OCI-LY1 (cell line): ENCODE measurements around the gene OOEP.

ENCODE experiments used
- H2AFZ ChIP-seq: fragments of 200-600 bp; sonication (generic), shearing (Covaris generic); 2 replicates; pipeline ENCODE4 v1.6.0; 2014; ENCODE audit warnings: antibody characterized with exemption, mild to moderate bottlenecking, low read length
- H3F3A ChIP-seq: fragments of 200-600 bp; sonication (generic), shearing (Covaris generic); 2 replicates; pipeline ENCODE4 v1.6.0; 2014; ENCODE audit warnings: mild to moderate bottlenecking, antibody characterized with exemption, low read length, moderate library complexity; ENCODE audit not compliant: insufficient read depth
- H3K27ac ChIP-seq: fragments of 200-600 bp; sonication (generic); 2 replicates; pipeline ENCODE4 v1.5.1; 2014; ENCODE audit warnings: low read length, mixed run types, mild to moderate bottlenecking, low read depth; ENCODE audit not compliant: poor library complexity, severe bottlenecking
- H3K27me3 ChIP-seq: fragments of 200-600 bp; sonication (generic); 2 replicates; pipeline ENCODE4 v1.6.0; 2014; ENCODE audit warnings: antibody characterized with exemption, mild to moderate bottlenecking, low read length, moderate library complexity; ENCODE audit not compliant: insufficient read depth
- H3K36me3 ChIP-seq: fragments of 200-600 bp; sonication (generic); 2 replicates; pipeline ENCODE4 v1.6.1; 2014; ENCODE audit warnings: mild to moderate bottlenecking, antibody characterized with exemption, low read length, moderate library complexity, mixed read lengths; ENCODE audit not compliant: insufficient read depth
- H3K4me1 ChIP-seq: fragments of 200-600 bp; sonication (generic); 2 replicates; pipeline ENCODE4 v1.5.1; 2014; ENCODE audit warnings: mild to moderate bottlenecking, low read length, moderate library complexity; ENCODE audit not compliant: insufficient read depth, severe bottlenecking
- H3K4me2 ChIP-seq: fragments of 200-600 bp; sonication (generic), shearing (Covaris generic); 2 replicates; pipeline ENCODE4 v1.6.1; 2014; ENCODE audit warnings: low read length
- H3K4me3 ChIP-seq: fragments of 200-600 bp; sonication (generic); 2 replicates; pipeline ENCODE4 v1.5.1; 2014; ENCODE audit warnings: low read length, low read depth, mild to moderate bottlenecking, mixed read lengths; ENCODE audit not compliant: poor library complexity, severe bottlenecking
- H3K79me2 ChIP-seq: fragments of 200-600 bp; shearing (Covaris generic); 2 replicates; pipeline ENCODE4 v1.6.1; 2016; ENCODE audit warnings: mixed run types, low read length, mixed read lengths; ENCODE audit not compliant: insufficient read depth
- H3K9ac ChIP-seq: fragments of 200-600 bp; sonication (generic), shearing (Covaris generic); 2 replicates; pipeline ENCODE4 v1.6.1; 2014; ENCODE audit warnings: mild to moderate bottlenecking, low read length, mixed read lengths
- H3K9me2 ChIP-seq: fragments of 200-600 bp; sonication (generic), shearing (Covaris generic); 2 replicates; pipeline ENCODE4 v1.6.1; 2014; ENCODE audit warnings: low read depth, mild to moderate bottlenecking, low read length, mixed read lengths
- H3K9me3 ChIP-seq: fragments of 200-600 bp; shearing (Covaris generic); 2 replicates; pipeline ENCODE4 v1.6.1; 2014; ENCODE audit warnings: low read length, mixed read lengths
- H4K20me1 ChIP-seq: fragments of 200-600 bp; sonication (generic), shearing (Covaris generic); 2 replicates; pipeline ENCODE4 v1.6.0; 2016; ENCODE audit warnings: mild to moderate bottlenecking, low read length; ENCODE audit not compliant: insufficient read depth
- EZH2 ChIP-seq: fragments of 200-600 bp; sonication (generic), shearing (Covaris generic); IDR thresholded peaks from 2 replicates; pipeline ENCODE4 v1.8.0; 2017; ENCODE audit warnings: borderline replicate concordance, mixed run types, mild to moderate bottlenecking, antibody characterized with exemption, low read length, moderate library complexity, mixed read lengths
- TF ChIP-seq, protein P1 (sequence below): fragments of 200-600 bp; sonication (generic), shearing (Covaris generic); IDR thresholded peaks from 2 replicates; pipeline ENCODE4 v1.5.1; 2017; ENCODE audit warnings: mild to moderate bottlenecking, antibody characterized with exemption, low read length, moderate library complexity, mixed read lengths

The OOEP gene

DNA sequence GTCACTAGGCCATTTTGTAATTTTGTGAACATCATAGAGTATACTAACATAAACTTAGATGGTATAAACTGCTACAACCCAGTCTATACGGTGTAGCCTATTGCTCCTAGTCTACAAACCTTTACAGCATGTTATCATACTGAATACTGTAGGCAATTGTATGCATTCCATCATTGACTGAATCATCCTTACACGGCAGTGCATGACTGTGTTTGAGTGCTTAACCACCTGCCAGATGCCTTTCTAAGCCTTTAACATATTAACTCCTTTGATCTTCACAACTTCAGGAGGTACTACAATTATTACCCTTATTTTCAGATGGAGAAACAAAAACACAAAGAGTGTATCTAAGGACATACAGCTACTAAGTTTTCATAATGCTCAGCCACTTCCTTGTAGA lies 29.6 kb downstream of the OOEP start:
- Histone ChIP-seq H3K4me3 (no peak overlapping the region), H3F3A (no peaks in the 10 kb centered on the region), H3K79me2 (no peaks in the 10 kb centered on the region), H3K36me3 (no peaks in the 10 kb centered on the region), H3K27ac (no peak overlapping the region), H3K27me3 (no peaks in the 10 kb centered on the region), H3K9me2 (no peaks in the 10 kb centered on the region), H4K20me1 (no peaks in the 10 kb centered on the region), H3K9me3 (no peaks in the 10 kb centered on the region), H3K9ac (no peak overlapping the region), H2AFZ (no peak overlapping the region), H3K4me2 (no peak overlapping the region), H3K4me1 (no peaks in the 10 kb centered on the region)
- TF ChIP-seq EZH2: no peak
- TF ChIP-seq, protein P1, sequence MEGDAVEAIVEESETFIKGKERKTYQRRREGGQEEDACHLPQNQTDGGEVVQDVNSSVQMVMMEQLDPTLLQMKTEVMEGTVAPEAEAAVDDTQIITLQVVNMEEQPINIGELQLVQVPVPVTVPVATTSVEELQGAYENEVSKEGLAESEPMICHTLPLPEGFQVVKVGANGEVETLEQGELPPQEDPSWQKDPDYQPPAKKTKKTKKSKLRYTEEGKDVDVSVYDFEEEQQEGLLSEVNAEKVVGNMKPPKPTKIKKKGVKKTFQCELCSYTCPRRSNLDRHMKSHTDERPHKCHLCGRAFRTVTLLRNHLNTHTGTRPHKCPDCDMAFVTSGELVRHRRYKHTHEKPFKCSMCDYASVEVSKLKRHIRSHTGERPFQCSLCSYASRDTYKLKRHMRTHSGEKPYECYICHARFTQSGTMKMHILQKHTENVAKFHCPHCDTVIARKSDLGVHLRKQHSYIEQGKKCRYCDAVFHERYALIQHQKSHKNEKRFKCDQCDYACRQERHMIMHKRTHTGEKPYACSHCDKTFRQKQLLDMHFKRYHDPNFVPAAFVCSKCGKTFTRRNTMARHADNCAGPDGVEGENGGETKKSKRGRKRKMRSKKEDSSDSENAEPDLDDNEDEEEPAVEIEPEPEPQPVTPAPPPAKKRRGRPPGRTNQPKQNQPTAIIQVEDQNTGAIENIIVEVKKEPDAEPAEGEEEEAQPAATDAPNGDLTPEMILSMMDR: no peak

DNA sequence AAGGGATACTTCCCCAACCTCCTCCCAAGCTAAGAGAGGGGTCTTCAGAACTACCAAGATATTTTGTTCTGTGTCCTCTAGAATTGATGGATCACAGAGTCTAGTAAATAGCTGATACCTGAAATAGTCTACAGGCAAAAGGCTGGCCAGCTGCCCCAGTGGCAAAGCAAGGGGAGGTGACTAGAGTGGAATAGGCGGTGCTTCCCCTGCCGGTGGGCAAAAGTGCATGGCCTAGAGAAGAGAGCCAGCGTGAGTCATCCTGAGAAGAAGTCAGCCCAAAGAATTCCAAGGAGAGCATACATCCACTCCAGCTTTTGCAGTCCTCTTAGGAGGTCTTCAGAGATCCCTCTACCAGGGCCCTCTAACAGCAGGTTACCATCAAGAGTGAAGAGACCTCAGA lies 30.4 kb downstream of the OOEP start:
- no peak overlapping the region for H3K27ac ChIP-seq
- H3F3A ChIP-seq: no peaks in the 10 kb centered on the region
- H3K79me2 ChIP-seq: no peaks in the 10 kb centered on the region
- H3K9ac ChIP-seq: no peak overlapping the region
- no peak overlapping the region for H3K4me3 ChIP-seq
- no peak overlapping the region for H2AFZ ChIP-seq
- no peaks in the 10 kb centered on the region for H3K36me3 ChIP-seq
- no peaks in the 10 kb centered on the region for H3K4me1 ChIP-seq
- no peak overlapping the region for H3K4me2 ChIP-seq
- no peaks in the 10 kb centered on the region for H3K27me3 ChIP-seq
- H4K20me1 ChIP-seq: no peaks in the 10 kb centered on the region
- no peaks in the 10 kb centered on the region for H3K9me2 ChIP-seq
- H3K9me3 ChIP-seq: no peaks in the 10 kb centered on the region
- no peak for TF ChIP-seq EZH2
- TF ChIP-seq, protein P1: no peak

DNA sequence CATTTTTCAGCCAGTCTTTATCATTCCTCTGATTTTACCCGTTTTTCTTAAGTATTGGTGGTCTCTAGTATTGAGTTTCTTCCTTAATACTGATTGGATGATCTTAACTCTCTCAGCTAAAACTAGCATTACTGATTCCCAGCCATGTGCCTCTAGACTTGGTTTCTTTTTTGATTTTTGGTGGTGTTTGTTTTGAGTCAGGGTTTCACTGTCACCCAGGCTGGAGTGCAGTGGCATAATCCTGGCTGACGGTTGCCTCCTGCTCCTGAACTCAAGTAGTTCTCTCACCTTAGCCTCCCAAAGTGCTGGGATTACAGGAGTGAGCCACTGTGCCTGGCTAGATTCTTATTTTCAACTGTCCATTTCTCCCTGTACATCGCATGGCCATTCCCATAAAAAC lies 40.5 kb downstream of the OOEP start:
- no peak overlapping the region for H3K4me2 ChIP-seq
- no peaks in the 10 kb centered on the region for H3K27me3 ChIP-seq
- no peaks in the 10 kb centered on the region for H4K20me1 ChIP-seq
- no peak overlapping the region for H3K27ac ChIP-seq
- H3K79me2 ChIP-seq: no peaks in the 10 kb centered on the region
- no peak overlapping the region for H3K4me3 ChIP-seq
- H3K9me2 ChIP-seq: no peaks in the 10 kb centered on the region
- no peaks in the 10 kb centered on the region for H3K9me3 ChIP-seq
- H3K4me1 ChIP-seq: no peaks in the 10 kb centered on the region
- H3K9ac ChIP-seq: no peak overlapping the region
- TF ChIP-seq, protein P1: no peak
- no peak for TF ChIP-seq EZH2
- no peak overlapping the region for H2AFZ ChIP-seq
- no peaks in the 10 kb centered on the region for H3K36me3 ChIP-seq
- no peaks in the 10 kb centered on the region for H3F3A ChIP-seq
